Middle frontal gyrus (tissue), 1 donor: Measurements from ENCODE around the gene OSGIN1.

Experiments
- DNase-seq: peaks from one replicate; pipeline ENCODE4 v3.0.0-alpha.2; 2015; ENCODE audit warnings: low spot score; ENCODE audit errors: extremely low spot score

The OSGIN1 gene

GRCh38 chr16:84001726-84002125, 48.7 kb downstream of the OSGIN1 start:
- DNase-seq = no peak

- no peak for DNase-seq
Observed at GRCh38 chr16:84003038-84003437, 50.0 kb downstream of the OSGIN1 start.

GRCh38 chr16:84004442-84004841, 51.4 kb downstream of the OSGIN1 start:
- no peak for DNase-seq

GRCh38 chr16:84005391-84005790, 52.4 kb downstream of the OSGIN1 start:
- DNase-seq = no peak

- DNase-seq = no peak
Observed at GRCh38 chr16:84007520-84007919, 54.5 kb downstream of the OSGIN1 start.

GRCh38 chr16:84007965-84008364, 54.9 kb downstream of the OSGIN1 start:
- DNase-seq = no peak

GRCh38 chr16:84009282-84009681, 56.2 kb downstream of the OSGIN1 start:
- no peak for DNase-seq

- DNase-seq = no peak
Observed at GRCh38 chr16:84013787-84014569, 60.9 kb downstream of the OSGIN1 start.

- no peak for DNase-seq
Observed at GRCh38 chr16:84014570-84015327, 61.7 kb downstream of the OSGIN1 start.

GRCh38 chr16:84015399-84015798, 62.4 kb downstream of the OSGIN1 start:
- no peak for DNase-seq
